ENCODE data around the gene KIAA0513.
"Not testable (repeated sequence)": the region's sequence is repeated elsewhere in the genome, so short reads cannot be mapped to it uniquely, and the experiment has no call there.

The KIAA0513 gene

DNA sequence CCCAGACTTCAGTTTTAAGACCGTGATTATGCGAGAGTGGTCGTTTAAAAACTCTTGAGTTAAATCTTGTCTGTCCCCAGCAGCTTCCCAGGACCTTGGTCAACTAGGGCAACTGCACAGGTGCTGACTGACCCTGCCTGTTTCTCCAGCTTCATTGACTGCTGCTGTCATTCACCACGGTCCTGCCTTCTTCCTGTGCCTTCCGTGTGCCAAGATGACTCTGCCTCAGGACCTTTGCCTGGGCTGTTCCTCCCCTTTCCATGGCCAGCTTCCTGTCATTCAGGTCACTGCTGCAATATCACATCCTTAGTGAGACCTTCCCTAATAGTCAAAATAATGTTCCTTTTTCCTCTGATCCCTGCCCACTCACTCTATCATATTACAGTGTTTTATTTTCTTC is 3.9 kb downstream of the KIAA0513 start:
- DNase-seq = no peak

DNA sequence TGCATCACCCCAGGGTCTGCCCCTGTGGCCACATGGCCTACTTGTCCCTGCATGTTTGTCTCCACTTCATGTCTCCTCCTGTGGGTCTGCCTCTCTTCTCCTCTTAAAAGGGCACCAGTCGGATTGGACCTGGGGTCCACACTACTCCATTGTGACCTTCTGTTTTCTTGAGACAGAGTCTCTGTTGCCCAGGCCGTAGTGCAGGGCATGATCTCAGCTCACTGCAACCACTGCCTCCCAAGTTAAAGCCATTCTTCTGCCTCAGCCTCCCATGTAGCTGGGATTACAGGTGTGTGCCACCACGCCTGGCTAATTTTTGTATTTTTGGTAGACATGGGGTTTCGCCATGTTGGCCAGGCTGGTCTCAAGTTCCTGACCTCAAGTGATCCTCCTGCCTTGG is 4.6 kb downstream of the KIAA0513 start:
- DNase-seq = not testable (repeated sequence)

DNA sequence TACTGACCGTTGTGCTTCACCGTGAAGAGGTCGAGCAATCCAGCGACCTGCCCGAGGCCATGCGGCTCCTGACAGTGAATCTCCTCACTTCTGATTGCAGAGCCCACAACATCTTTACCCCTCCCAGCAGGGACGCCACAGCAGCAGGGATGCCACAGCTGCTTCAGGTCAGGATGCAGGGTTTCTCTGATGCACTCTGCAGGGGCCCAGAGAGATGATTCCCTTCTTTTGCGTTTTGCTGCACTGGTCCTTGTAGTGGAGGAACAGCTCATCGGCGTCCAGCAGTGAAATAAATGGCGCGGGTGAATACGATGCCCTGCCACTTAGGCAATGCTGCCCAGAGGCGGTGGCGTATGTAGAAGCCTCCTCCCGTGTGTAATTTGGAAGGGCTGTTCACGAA is 5.6 kb downstream of the KIAA0513 start:
- DNase-seq = no peak

DNA sequence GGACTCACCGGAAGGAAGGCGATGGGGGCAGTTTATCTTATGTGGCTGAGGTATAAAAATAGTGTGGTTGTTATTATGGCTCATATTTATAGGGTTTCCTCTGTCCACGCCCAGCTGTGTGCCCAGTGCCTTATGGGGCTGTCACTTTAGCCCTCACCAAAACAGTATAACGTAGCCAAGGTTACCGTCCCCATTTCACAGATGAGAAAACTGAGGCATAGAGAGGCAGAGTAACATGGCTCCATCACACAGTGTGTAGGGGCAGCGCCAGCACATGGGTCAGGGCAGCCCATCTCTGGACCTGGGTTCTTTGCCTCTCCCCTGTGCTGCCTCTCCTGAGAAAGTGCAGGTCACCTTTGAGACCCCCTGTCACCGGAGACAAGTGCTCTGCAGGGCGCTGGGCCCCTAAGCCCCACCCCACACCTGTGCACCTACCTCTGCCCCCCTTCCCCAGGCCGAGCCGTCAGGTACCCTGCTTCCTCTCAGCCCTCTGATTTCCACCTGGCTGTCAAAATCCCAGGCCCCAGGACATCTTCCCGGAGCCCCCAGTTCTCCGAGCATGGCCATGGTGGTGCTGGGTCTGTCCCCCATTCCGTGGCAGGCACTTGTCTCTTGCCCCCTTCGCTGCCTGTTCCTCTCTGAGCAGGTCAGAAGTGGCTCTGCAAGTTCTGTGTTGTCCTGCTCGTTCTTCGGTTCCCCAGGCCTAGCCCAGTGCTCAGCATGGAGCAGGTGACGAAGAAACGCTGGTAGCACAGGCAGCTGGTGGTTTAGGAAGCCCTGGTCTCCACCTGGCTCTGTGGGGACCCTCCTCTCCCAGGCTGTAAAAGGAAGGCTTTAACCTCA is 7.2 kb downstream of the KIAA0513 start:
- DNase-seq = no peak

DNA sequence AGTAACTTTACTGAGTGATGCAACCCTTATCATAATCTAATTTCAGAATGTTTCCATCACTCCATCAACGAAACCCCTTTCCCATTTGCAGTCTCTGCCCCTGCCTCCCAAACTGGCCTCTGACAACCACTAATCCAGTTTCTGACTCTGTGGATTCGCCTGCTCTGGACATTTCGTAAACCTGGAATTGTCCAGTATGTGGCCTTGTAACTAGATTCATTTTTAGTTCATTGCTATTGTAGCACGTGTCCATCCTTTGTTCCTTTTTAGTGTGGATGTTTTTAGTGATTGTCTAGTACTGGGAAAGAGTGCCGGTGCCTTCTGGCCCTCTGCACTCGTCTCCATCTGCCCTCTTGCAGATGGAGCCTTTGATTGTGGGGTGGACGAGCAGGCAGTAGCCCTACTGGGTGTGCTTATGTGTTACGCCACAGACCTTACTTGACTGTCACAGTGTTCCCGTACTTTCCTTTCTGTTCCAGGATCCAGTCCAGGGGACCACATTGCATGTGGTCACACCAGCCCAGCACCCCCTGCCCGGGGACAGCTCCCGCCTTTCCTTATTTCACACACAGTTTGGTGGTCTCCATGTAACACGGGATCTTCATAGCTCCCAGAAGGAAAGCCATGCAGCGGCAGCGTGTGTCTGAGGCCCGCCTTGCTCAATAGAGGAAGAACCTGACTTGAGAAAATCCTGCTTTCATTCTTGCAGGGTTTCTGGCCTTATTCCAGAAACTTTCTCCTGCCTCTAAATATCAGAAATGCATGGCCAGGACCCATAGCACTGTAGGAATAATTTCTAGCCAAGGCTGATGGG is 8.8 kb downstream of the KIAA0513 start:
- no peak for DNase-seq

DNA sequence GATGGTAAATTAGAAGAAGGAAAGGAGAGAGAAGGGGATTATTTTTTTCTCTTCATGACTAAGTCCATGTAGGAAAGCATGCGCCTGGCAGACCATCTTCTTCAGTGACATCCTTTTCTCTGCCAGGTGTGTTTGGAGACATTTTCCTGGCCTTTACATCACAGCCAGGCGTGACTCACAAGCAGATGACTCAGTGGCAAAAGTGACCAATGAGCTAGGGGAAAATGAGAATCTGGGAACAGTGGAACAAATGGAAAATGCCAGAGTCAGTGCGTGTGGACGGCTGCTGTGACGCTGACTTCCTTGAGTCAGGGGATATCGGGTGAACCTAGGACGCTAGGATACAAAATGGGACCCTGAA is 9.4 kb downstream of the KIAA0513 start:
- no peak for DNase-seq

DNA sequence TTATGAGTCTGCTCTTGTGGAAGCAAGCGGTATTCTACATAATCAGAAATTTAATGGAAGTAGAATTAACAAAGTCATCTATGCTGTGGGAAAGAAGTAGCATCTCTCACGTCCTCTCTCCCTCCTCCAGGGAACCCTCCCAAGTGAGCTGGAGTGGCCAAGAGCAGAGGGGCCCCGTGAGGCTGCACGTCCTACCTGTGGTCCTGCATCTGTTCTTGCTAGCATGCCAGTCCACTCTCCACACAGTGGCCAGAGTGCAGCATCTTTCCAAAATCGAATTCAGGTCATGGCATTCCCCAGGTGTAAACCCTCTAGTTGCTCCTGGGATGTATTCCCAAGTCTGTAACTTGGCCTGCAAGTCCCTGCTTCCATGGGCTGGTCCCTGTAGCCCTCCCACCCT is 10.1 kb downstream of the KIAA0513 start:
- DNase-seq = no peak

DNA sequence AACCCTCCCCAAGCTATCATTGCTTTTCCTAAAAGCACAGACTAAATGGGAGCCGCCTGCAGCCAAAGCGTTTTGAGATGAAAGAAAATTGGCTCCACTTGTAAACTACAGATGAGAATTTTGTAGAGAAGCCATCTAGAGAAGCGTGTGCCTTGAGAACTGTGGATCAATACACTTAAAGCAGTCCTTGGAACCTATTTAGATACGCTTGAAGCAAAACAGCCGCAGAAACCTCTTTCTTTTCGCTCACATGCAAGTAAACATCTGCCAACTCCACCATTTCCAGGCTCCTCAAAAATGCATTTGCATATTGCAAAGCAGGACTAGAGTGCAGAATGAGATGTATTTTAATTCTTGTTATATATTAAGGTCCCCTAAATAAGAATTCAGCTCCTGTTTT is 13.1 kb downstream of the KIAA0513 start:
- DNase-seq = no peak

DNA sequence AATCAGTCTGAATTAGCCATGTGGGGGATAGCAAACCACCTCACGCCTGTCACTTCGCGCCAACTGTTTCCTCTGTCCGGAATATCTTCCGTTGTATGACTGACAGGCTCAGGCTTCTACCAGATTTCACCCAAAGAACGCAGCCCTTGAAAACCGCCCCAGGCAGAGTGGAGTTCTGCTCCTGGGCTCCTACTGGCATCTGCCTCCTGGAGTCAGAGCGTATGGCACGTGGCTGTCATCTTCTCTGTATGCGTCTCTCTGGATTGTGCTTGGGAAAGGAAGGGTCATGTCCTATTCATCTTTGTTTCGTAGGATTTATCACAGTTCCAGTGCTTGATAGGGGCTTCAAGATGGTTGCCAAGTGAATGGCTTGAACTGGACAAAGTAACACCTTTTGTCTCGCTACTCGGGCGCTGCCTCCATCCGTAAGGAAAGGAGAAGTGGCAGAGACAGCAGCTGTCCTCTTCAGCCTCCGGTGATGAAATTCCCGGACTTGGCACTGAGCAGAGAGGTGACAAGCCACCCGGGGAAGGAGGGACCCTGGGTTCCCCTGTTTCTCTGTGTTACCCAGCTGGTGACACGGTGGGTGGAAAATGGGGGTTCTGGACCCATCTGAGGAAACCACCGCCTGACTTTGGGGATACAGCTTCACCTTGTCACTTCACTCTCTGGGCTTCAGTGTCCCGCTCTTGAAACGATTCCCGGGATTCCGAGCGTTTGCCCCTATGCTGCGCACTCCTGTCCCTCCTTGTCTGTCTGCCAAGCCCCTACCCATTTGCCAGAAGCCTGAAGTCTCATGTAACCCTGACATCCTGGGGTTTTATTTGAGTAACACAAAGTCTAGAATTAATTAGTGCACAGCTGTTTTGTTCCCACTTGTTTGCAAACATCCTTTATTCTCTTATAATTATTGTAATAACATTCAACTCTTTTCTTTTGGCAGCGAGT is 13.9 kb downstream of the KIAA0513 start:
- DNase-seq = no peak

DNA sequence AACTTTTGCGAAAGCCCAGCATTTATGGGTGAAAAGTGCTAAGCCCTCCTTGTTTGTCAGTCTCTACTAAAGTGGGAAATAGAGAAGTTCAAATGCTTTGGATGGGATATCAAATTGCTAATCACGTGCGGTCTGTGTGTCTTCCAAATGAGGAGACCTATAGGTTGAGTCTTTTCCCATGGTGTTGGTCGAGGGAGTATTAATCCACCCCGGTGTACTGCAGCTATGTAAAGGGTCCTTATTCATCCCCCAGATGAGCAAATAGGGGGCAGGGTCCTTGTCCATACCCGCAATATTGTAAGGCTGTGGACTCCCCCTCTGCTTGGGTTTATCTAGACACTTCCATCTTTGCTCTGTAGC is 14.6 kb downstream of the KIAA0513 start:
- peak; percentile 58 for DNase-seq

DNA sequence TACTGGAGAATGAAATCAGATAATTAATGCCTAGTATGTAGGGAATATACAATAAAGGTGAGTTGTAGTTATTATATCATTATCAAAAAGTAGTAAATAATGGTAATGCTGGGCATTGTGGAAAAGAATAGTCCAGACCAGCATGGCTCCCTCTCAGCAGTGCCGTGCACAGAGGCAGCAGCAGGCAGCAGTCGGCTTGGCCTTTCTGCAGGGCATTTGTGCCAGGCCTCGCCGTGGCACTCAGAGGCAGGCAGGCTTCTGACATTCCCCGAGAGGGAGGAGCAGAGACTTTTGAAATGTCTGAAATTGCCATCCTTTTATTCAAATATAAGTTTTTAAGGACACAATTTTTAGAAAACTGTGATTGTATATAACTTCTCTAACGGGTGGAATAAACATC is 15.0 kb downstream of the KIAA0513 start:
- DNase-seq = no peak

DNA sequence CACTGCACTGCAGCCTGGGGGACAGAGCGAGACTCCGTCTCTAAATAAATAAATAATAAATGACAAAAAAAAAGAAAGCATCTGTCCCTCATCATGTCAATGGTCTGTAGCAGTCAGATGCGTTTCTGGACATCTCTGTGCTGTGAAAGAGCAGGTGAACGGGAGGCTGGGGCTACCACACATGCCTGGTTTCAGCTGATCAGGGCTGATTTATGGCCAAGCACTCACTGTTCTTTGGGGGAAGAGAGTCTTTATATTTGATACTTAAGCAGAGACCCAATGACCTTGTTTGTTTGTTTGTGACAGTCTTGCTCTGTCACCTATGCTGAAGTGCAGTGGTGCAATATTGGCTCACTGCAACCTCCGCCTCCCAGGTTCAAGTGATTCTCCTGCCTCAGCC is 17.5 kb downstream of the KIAA0513 start:
- DNase-seq = no peak

DNA sequence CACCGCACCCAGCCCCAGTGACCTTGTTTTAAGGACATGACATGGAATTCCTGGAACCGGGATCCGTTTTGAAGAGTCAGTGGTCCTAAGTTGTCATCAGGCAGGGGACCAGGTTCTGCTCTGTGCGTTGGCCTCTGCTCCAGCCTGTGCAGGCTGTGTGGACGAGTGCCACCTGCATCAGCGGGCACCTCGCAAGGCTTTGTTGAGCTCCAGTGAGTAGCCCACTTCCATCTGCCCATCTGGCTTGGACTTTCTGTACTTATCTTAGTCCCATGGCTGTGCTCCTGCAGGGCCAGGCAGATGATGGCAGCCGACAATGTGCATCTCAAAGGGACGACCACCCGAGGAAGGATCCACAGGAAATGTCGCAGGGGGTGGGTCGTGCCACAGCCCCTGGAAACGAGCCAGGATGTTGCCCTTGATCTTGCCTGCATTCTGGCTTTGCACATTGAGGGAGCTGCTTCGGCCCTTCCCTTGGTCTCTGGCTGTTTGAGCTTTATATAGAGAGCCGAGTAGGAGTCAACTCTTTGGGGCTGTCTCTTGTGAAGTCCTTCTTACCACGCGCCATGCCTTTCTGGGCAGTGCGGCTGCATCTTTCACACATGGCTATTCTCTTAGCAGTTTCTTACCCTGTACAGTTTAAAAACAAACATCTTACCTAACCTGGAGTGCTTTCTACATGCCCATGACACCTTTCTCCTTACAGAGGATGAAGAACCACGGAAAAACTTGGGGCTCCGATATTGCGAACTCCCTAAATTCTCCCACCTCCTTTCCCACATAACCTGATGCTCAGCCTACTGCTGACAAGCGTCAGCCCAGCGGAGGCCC is 18.3 kb downstream of the KIAA0513 start:
- DNase-seq = no peak

DNA sequence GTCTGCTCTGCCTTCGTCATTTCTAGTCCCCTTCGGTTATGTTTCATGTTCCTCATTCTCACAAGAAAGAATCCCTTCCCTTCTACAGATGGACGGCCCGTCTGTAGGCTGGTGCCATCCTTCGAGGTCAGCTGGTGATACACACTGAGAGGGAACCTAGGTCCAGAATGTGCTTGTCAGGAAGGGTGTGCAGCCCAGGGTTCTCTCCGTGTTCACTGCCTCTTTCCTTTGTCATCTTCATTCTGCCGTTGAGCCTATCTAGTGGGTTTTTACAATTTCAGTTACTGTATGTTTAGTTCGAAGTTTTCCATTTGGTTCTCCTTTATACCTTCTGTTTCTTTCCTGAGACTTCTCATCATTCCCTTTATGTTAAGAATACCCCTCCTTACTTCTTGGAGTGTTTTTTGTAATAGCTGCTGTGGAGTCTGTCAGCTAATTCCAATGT is 18.9 kb downstream of the KIAA0513 start:
- DNase-seq = peak; percentile 60

DNA sequence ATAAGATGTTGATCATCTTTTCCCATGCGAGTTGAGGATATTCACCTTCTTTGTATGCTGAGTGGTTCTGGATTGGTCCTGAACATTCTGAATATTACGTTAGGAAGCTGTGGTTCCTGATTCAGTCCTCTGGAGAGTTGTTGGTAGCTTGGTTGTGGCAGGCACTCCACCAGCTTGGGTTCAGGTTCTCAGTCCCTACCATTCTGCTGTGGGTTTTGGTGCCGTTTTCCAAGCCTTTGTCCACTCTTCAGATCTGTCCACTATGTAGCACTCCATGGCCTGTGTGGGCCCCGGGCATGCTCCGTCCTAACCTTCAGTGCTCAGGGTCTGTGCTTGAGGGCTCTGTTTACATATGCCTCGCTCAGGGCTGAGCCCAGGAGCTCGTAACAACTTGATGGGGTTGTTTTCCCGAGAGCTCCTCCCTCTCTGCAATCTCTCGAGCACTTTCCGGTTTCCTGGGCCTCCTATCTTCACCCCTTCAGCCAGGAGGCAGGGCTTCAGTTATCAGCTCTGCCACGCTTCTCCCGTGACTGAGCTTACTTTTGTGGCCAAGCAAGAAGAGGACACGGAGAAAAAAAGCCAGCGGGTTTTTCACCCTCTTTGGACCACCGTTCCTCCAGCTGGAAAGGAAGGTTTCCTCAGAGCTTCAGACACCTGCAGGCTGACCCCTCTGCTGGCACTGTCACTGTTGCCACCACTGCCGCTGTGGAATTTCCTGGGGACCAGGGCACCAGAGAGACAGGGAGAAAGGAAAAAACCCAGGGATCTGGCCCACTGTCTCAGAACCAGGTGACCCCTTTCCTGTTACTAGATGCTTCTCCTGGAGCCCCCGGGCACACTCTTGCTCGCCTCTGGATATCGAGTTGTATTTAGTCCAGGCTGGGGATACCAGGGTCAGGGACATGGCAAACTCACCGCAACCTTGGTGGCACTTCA is 19.6 kb downstream of the KIAA0513 start:
- peak; percentile 96 for DNase-seq

DNA sequence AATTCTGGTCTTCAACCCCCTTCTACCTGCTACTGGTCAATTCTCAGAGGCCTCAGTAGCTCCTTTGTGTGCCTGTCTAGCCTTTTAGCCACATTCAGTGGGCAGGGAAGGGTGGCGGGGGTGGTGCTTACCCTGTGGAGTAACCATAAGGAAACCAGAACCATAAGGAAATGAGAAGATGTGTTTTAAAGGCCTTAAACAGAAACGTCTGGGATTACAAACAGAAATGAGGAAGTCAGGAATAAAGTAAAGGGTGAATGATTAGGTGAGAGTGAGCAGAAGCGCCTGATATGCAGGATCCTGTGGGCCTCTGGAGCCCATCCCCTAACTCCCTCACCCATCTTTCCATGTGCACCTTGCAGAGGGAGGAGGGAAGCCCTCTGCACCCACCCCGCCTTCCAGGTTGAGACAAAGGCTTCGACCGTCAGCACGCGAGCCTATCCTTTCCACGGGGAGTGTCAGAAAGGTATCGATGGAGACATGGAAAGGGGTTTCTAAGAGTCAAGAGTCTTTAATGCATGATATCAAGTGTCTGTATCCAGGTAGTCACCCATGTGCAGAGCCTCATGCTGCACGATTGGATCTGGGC is 20.4 kb downstream of the KIAA0513 start:
- DNase-seq = peak; percentile 72

DNA sequence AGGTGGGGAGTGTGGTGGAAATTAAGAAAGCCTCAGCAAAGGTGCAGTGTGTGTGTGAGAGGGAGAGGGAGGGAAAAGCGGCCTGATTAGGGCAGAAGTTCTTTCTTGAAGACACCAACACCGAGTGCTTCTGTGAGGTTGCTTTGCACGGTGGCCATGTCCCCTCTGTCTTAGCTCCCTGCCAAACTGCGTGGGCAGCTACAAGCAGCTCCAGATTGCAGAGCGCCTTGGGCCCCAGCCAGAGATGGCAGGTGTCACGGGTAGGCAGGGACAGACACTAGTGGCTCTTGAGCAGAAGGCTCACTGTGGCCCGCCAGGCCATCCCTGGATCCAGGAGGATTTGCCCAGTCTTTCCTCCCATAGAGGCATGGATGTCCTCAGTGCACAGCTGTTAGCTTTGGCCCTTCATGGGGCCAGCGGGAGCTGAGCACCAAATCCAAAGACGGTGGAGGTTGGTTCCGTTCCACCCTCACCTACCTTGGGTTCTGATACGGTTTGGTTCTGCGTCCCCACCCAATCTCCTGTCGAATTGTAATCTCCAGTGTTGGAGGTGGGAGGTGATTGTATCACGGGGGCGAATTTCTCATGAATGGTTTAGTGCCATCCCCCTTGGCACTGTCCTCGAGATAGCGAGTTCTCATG is 21.4 kb downstream of the KIAA0513 start:
- DNase-seq = no peak

DNA sequence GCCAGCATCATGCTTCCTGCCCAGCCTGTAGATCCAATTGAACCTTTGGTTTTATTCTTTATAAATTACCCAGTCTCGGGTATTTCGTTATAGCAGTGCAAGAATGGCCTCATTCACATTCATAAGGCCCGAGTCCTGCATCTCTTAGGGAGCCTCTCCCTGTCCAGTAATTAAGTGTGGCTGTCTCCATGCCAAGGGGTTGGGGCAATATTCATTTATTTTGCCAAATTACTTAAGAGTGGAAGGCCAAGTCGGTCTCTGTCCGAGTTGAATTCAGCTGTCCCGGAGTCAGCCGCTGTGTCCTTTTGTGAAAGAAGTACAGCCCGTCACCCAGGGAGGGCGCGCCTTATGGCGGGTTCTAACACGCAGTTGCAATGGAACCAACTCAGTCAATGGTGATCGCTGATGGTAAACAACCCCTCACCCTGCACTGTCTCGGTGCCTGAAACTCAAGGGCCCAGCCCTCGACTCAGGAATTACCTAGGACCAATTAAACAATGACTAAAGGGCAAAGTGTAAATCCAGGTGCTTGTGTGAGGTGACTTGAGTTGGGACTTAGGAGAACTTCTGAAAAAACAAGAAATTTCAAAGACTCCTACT is 22.2 kb downstream of the KIAA0513 start:
- DNase-seq = no peak

DNA sequence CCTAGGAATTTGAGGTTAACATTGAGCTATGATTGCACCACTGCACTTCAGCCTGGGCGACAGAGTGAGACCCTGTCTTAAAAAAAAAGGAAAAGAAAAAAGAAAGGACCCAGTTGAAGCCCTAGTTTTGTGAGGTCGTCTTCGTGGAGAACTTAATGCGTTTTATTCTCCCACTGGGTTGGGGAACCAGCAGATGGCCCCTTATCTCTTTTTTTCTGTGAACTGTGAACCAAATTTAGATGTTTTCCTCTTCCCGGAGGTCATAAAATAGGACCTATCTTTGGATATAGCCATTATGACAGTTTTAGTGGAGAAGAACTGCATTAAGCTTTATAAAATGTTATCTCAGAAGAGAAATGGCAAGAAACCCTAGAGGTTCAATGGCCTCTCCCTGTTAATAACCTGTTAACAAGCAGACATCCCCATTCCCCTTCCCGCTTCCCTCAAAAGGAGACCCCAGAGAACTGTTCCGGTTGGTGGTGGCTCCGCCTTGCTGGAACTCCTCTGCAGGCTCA is 23.5 kb downstream of the KIAA0513 start:
- peak; percentile 63 for DNase-seq
